Duodenal mucosa (tissue), 2 donors: ENCODE data around the gene IFNK.
"Not testable (repeated sequence)": the region's sequence is repeated elsewhere in the genome, so short reads cannot be mapped to it uniquely, and the experiment has no call there.

Experiments used
- H3K27ac ChIP-seq: one replicate; pipeline ENCODE4 v1.7.0; 2013; ENCODE audit warnings: low read depth, low read length
- H3K27me3 ChIP-seq, 2 donors: one replicate each; pipeline ENCODE4 v1.7.0; 2013; ENCODE audit warnings: low read length in 2 of 2, control low read depth in 1 of 2; ENCODE audit not compliant: insufficient read depth in 2 of 2, control insufficient read depth in 1 of 2
- H3K36me3 ChIP-seq, 2 donors: one replicate each; pipeline ENCODE4 v1.7.0; 2013; ENCODE audit warnings: low read length in 2 of 2, control low read depth in 1 of 2; ENCODE audit not compliant: insufficient read depth in 2 of 2, control insufficient read depth in 1 of 2
- H3K4me1 ChIP-seq, 2 donors: one replicate each; pipeline ENCODE4 v1.7.0; 2013; ENCODE audit warnings: low read length in 2 of 2, control low read depth in 1 of 2; ENCODE audit not compliant: insufficient read depth in 2 of 2, control insufficient read depth in 1 of 2
- H3K4me3 ChIP-seq, 2 donors: one replicate each; pipeline ENCODE4 v1.7.0; 2013; ENCODE audit warnings: low read length in 2 of 2, low read depth in 1 of 2
- H3K9ac ChIP-seq, 2 donors: one replicate each; pipeline ENCODE4 v1.7.0; 2013; ENCODE audit warnings: low read length in 2 of 2, low read depth in 1 of 2
- H3K9me3 ChIP-seq, 2 donors: one replicate each; pipeline ENCODE4 v1.7.0; 2013; ENCODE audit warnings: low read length in 2 of 2, control low read depth in 1 of 2; ENCODE audit not compliant: control insufficient read depth in 1 of 2

IFNK gene

GRCh38 chr9:27489087-27489876, 34.8 kb upstream of the IFNK start:
- Histone ChIP-seq H3K9me3 (no peaks in the 10 kb centered on the region), H3K9ac (no peak overlapping the region), H3K4me3 (no peak overlapping the region), H3K36me3 (no peaks in the 10 kb centered on the region), H3K27me3 (no peaks in the 10 kb centered on the region), H3K27ac (no peak overlapping the region), H3K4me1 (peaks cover 0 to 13% of the 10 kb centered on the region in 2 donors)

GRCh38 chr9:27491154-27491553, 32.9 kb upstream of the IFNK start:
- H3K4me3 ChIP-seq = no peak overlapping the region
- no peaks in the 10 kb centered on the region for H3K36me3 ChIP-seq
- peaks cover 0 to 22% of the 10 kb centered on the region in 2 donors for H3K4me1 ChIP-seq
- H3K27me3 ChIP-seq = no peaks in the 10 kb centered on the region
- no peak overlapping the region for H3K9ac ChIP-seq
- H3K27ac ChIP-seq = no peak overlapping the region
- no peaks in the 10 kb centered on the region for H3K9me3 ChIP-seq

- no peak overlapping the region for H3K27ac ChIP-seq
- no peak overlapping the region for H3K9ac ChIP-seq
These were observed 28.5 kb upstream of the IFNK start for GRCh38 chr9:27495480-27496134.

GRCh38 chr9:27496135-27496504, 28.0 kb upstream of the IFNK start:
- Histone ChIP-seq H3K36me3 (no peaks in the 10 kb centered on the region), H3K4me1 (peaks cover 0 to 14% of the 10 kb centered on the region in 2 donors), H3K4me3 (no peak overlapping the region), H3K9ac (no peak overlapping the region), H3K27ac (no peak overlapping the region), H3K27me3 (no peaks in the 10 kb centered on the region), H3K9me3 (no peaks in the 10 kb centered on the region)

More at GRCh38 chr9:27495480-27496134, 28.5 kb upstream of the IFNK start:
- H3K36me3 ChIP-seq = no peaks in the 10 kb centered on the region
- no peaks in the 10 kb centered on the region for H3K9me3 ChIP-seq
- peaks cover 0 to 14% of the 10 kb centered on the region in 2 donors for H3K4me1 ChIP-seq
- no peak overlapping the region for H3K4me3 ChIP-seq
- no peaks in the 10 kb centered on the region for H3K27me3 ChIP-seq

GRCh38 chr9:27497883-27498417, 26.1 kb upstream of the IFNK start:
- no peak overlapping the region for H3K27ac ChIP-seq
- H3K4me3 ChIP-seq = no peak overlapping the region
- H3K9me3 ChIP-seq = no peaks in the 10 kb centered on the region
- no peak overlapping the region for H3K9ac ChIP-seq
- no peaks in the 10 kb centered on the region for H3K27me3 ChIP-seq
- H3K4me1 ChIP-seq = peaks cover 0 to 14% of the 10 kb centered on the region in 2 donors
- no peaks in the 10 kb centered on the region for H3K36me3 ChIP-seq

- no peak overlapping the region for H3K27ac ChIP-seq
- H3K9ac ChIP-seq = no peak overlapping the region
- H3K4me3 ChIP-seq = no peak overlapping the region
- no peaks in the 10 kb centered on the region for H3K36me3 ChIP-seq
- H3K4me1 ChIP-seq = peaks cover 0 to 14% of the 10 kb centered on the region in 2 donors
- no peaks in the 10 kb centered on the region for H3K27me3 ChIP-seq
- no peaks in the 10 kb centered on the region for H3K9me3 ChIP-seq
These were observed 24.6 kb upstream of the IFNK start for GRCh38 chr9:27499451-27499850.

GRCh38 chr9:27500902-27501301, 23.2 kb upstream of the IFNK start:
- H3K36me3 ChIP-seq, H3K4me1 ChIP-seq, H3K27me3 ChIP-seq, H3K27ac ChIP-seq, H3K4me3 ChIP-seq, H3K9ac ChIP-seq, H3K9me3 ChIP-seq: not testable (repeated sequence)

- Histone ChIP-seq H3K36me3 (peaks cover 0 to 4% of the 10 kb centered on the region in 2 donors), H3K9me3 (no peaks in the 10 kb centered on the region), H3K27ac (no peak overlapping the region), H3K4me1 (no peaks in the 10 kb centered on the region), H3K9ac (no peak overlapping the region), H3K27me3 (no peaks in the 10 kb centered on the region), H3K4me3 (no peak overlapping the region)
These were observed 20.5 kb upstream of the IFNK start for GRCh38 chr9:27503623-27504022.

GRCh38 chr9:27504259-27504658, 19.8 kb upstream of the IFNK start:
- Histone ChIP-seq H3K27ac (no peak overlapping the region), H3K4me3 (no peak overlapping the region), H3K36me3 (peaks cover 0 to 4% of the 10 kb centered on the region in 2 donors), H3K9ac (no peak overlapping the region), H3K4me1 (no peaks in the 10 kb centered on the region), H3K27me3 (no peaks in the 10 kb centered on the region), H3K9me3 (no peaks in the 10 kb centered on the region)

- no peaks in the 10 kb centered on the region for H3K27me3 ChIP-seq
- H3K4me3 ChIP-seq = no peak overlapping the region
- H3K9ac ChIP-seq = no peak overlapping the region
- H3K36me3 ChIP-seq = peaks cover 0 to 4% of the 10 kb centered on the region in 2 donors
- H3K4me1 ChIP-seq = no peaks in the 10 kb centered on the region
- H3K9me3 ChIP-seq = no peaks in the 10 kb centered on the region
- no peak overlapping the region for H3K27ac ChIP-seq
These were observed 18.3 kb upstream of the IFNK start for GRCh38 chr9:27505744-27506161.
